H1 (cell line): Measurements from ENCODE around the gene WDR3. TPM values are rescaled to one million over a fixed set of nuclear protein-coding genes. Genes with fewer than 3 reads are reported as not detected.

Experiments
- CTCF ChIA-PET: fragments of 300-600 bp; sonication (Branson Sonifier 250); formaldehyde crosslinking; loops from one replicate; lab custom pipeline; 2021; ENCODE audit not compliant: partially characterized antibody; lab: Charles Lee
- POLR2A ChIA-PET: fragments of 300-600 bp; sonication (Branson Sonifier 250); formaldehyde crosslinking; loops from one replicate; lab custom pipeline; 2021; ENCODE audit warnings: inconsistent platforms; ENCODE audit not compliant: partially characterized antibody; lab: Charles Lee
- DNase-seq, 2 experiments: peaks; one replicate each; pipeline versions ENCODE4 v3.0.0 to v3.0.0-alpha.2; 2010 to 2022; ENCODE audit warnings: low spot score in 2 of 2, low read depth in 1 of 2, mixed read lengths in 1 of 2
- FAIRE-seq: peaks from 2 replicates; lab custom pipeline; 2011; peaks lifted over from hg19 to GRCh38; lab: Jason Lieb, UNC
- H2AFZ ChIP-seq: 2 replicates; pipeline ENCODE4 v1.8.1; 2012; ENCODE audit warnings: low read length, inconsistent platforms
- H2AK5ac ChIP-seq: 2 replicates; pipeline ENCODE4 v1.6.1; 2013; ENCODE audit warnings: low read depth, low read length
- H2BK120ac ChIP-seq: replicated peaks from 2 replicates; pipeline ENCODE3; 2013; ENCODE audit warnings: low read depth, low read length, inconsistent platforms
- H2BK12ac ChIP-seq: 2 replicates; pipeline ENCODE4 v1.6.1; 2013; ENCODE audit warnings: low read depth, low read length
- H2BK15ac ChIP-seq: 2 replicates; pipeline ENCODE4 v1.6.1; 2013; ENCODE audit warnings: low read length
- H2BK20ac ChIP-seq: 2 replicates; pipeline ENCODE4 v1.6.1; 2013; ENCODE audit warnings: low read length
- H2BK5ac ChIP-seq: 2 replicates; pipeline ENCODE4 v1.6.1; 2013; ENCODE audit warnings: low read depth, low read length
- H3K14ac ChIP-seq: 2 replicates; pipeline ENCODE4 v1.6.1; 2013; ENCODE audit warnings: inconsistent platforms; ENCODE audit not compliant: insufficient read length
- H3K18ac ChIP-seq: 2 replicates; pipeline ENCODE4 v1.6.1; 2013; ENCODE audit warnings: low read length; ENCODE audit errors: extremely low read depth
- H3K23ac ChIP-seq: 2 replicates; pipeline ENCODE4 v1.6.1; 2013; ENCODE audit warnings: inconsistent platforms; ENCODE audit not compliant: insufficient read length
- H3K23me2 ChIP-seq: 2 replicates; pipeline ENCODE4 v1.6.1; 2013; ENCODE audit warnings: low read depth, low read length
- H3K27ac ChIP-seq: 2 replicates; pipeline ENCODE4 v1.6.1; 2011; ENCODE audit warnings: low read depth, low read length, inconsistent platforms
- H3K27me3 ChIP-seq, 4 experiments: replicated peaks in 1 of 4; 1 replicate in 1 of 4; 2 replicates in 3 of 4; pipeline versions ENCODE4 v1.6.1 to v1.8.1; 2011 to 2013; ENCODE audit warnings: low read length in 3 of 4, mild to moderate bottlenecking in 3 of 4, inconsistent platforms in 2 of 4, mixed read lengths in 2 of 4, moderate library complexity in 1 of 4; ENCODE audit not compliant: control insufficient read depth in 3 of 4, insufficient read depth in 3 of 4; ENCODE audit errors: extremely low read depth in 1 of 4
- H3K36me3 ChIP-seq, 4 experiments: 2 replicates each; pipeline versions ENCODE4 v1.6.1 to v1.8.1; 2011 to 2013; ENCODE audit warnings: mild to moderate bottlenecking in 4 of 4, low read length in 3 of 4, moderate library complexity in 2 of 4, control low read depth in 1 of 4, inconsistent platforms in 1 of 4; ENCODE audit not compliant: insufficient read depth in 4 of 4, control insufficient read depth in 2 of 4
- H3K4ac ChIP-seq: replicated peaks from 2 replicates; pipeline ENCODE3; 2013; ENCODE audit warnings: low read length, low read depth, mixed read lengths, inconsistent platforms; ENCODE audit not compliant: insufficient read length
- H3K4me1 ChIP-seq, 4 experiments: replicated peaks in 1 of 4; 1 replicate in 1 of 4; 2 replicates in 3 of 4; pipeline versions ENCODE4 v1.6.1 to v1.8.1; 2011 to 2013; ENCODE audit warnings: low read length in 3 of 4, inconsistent platforms in 2 of 4, mixed read lengths in 1 of 4; ENCODE audit not compliant: insufficient read depth in 4 of 4, control insufficient read depth in 3 of 4
- H3K4me2 ChIP-seq, 2 experiments: 2 replicates each; pipeline versions ENCODE4 v1.6.1 to v1.8.1; 2011 to 2013; ENCODE audit warnings: low read depth in 2 of 2, low read length in 2 of 2, control low read depth in 1 of 2, inconsistent platforms in 1 of 2, mild to moderate bottlenecking in 1 of 2; ENCODE audit not compliant: insufficient read depth in 1 of 2
- H3K4me3 ChIP-seq, 4 experiments: fragments of 200-600, 300-600 bp in 1 of 4; sonication (generic), shearing (Covaris generic), sonication (Bioruptor Twin) in 1 of 4; 2 replicates each; pipeline versions ENCODE4 v1.5.1 to v1.8.1; 2011 to 2016; ENCODE audit warnings: low read length in 4 of 4, low read depth in 3 of 4, control low read depth in 2 of 4, inconsistent platforms in 2 of 4, mild to moderate bottlenecking in 2 of 4, mixed read lengths in 1 of 4, moderate library complexity in 1 of 4; ENCODE audit not compliant: insufficient read depth in 2 of 4; ENCODE audit errors: extremely low read depth in 1 of 4
- H3K56ac ChIP-seq: replicated peaks from 2 replicates; pipeline ENCODE3; 2013; ENCODE audit warnings: low read depth, mild to moderate bottlenecking, mixed read lengths, low read length, inconsistent platforms; ENCODE audit not compliant: insufficient read length
- H3K79me1 ChIP-seq: 2 replicates; pipeline ENCODE4 v1.6.1; 2013; ENCODE audit warnings: low read depth, low read length, control low read depth
- H3K79me2 ChIP-seq, 2 experiments: 2 replicates each; pipeline versions ENCODE4 v1.6.1 to v1.8.1; 2012 to 2013; ENCODE audit warnings: low read length in 2 of 2, mild to moderate bottlenecking in 2 of 2, inconsistent platforms in 1 of 2; ENCODE audit not compliant: insufficient read depth in 2 of 2, control insufficient read depth in 1 of 2
- H3K9ac ChIP-seq, 4 experiments: replicated peaks in 1 of 4; 1 replicate in 1 of 4; 2 replicates in 3 of 4; pipeline versions ENCODE4 v1.6.1 to v1.8.1; 2011 to 2013; ENCODE audit warnings: low read depth in 3 of 4, low read length in 3 of 4, control low read depth in 2 of 4, mild to moderate bottlenecking in 2 of 4, moderate library complexity in 2 of 4, inconsistent platforms in 1 of 4; ENCODE audit errors: extremely low read depth in 1 of 4
- H3K9me3 ChIP-seq, 2 experiments: 2 replicates each; pipeline versions ENCODE4 v1.6.1 to v1.8.1; 2012 to 2013; ENCODE audit warnings: mild to moderate bottlenecking in 2 of 2, moderate library complexity in 2 of 2, control low read depth in 1 of 2, inconsistent platforms in 1 of 2, low read depth in 1 of 2, low read length in 1 of 2, mixed read lengths in 1 of 2; ENCODE audit not compliant: insufficient read depth in 2 of 2
- H4K20me1 ChIP-seq, 2 experiments: replicated peaks in 1 of 2; 2 replicates each; pipeline versions ENCODE3 to v1.8.1; 2011 to 2013; ENCODE audit warnings: inconsistent platforms in 2 of 2, low read length in 2 of 2, mild to moderate bottlenecking in 1 of 2; ENCODE audit not compliant: insufficient read depth in 2 of 2, control insufficient read depth in 1 of 2
- H4K5ac ChIP-seq: 2 replicates; pipeline ENCODE4 v1.6.1; 2013; ENCODE audit warnings: low read length, low read depth, mixed read lengths, inconsistent platforms; ENCODE audit not compliant: insufficient read length
- H4K8ac ChIP-seq: 2 replicates; pipeline ENCODE4 v1.8.0; 2013; ENCODE audit warnings: mild to moderate bottlenecking, moderate library complexity, low read length, inconsistent platforms; ENCODE audit not compliant: insufficient read depth; ENCODE audit errors: extremely low read depth
- H4K91ac ChIP-seq: replicated peaks from 2 replicates; pipeline ENCODE3; 2013; ENCODE audit warnings: low read length, mixed read lengths, inconsistent platforms; ENCODE audit not compliant: insufficient read length
- ATF3 ChIP-seq: IDR thresholded peaks from 2 replicates; pipeline ENCODE4 v1.6.1; 2011; ENCODE audit warnings: low read depth, mild to moderate bottlenecking, low read length; ENCODE audit not compliant: insufficient read depth
- CTCF ChIP-seq, 3 experiments: IDR thresholded peaks; 1 replicate in 2 of 3; 2 replicates in 1 of 3; pipeline versions ENCODE4 v1.5.1 to v1.6.1; 2011; ENCODE audit warnings: low read length in 3 of 3, mild to moderate bottlenecking in 3 of 3, inconsistent platforms in 2 of 3, low read depth in 1 of 3, moderate library complexity in 1 of 3; ENCODE audit not compliant: insufficient read depth in 1 of 3; ENCODE audit errors: control extremely low read depth in 1 of 3
- FOSL1 ChIP-seq: IDR thresholded peaks from 2 replicates; pipeline ENCODE4 v1.6.1; 2011; ENCODE audit warnings: mild to moderate bottlenecking, low read depth, low read length, moderate library complexity; ENCODE audit not compliant: insufficient read depth
- GABPA ChIP-seq: IDR thresholded peaks from 2 replicates; pipeline ENCODE4 v1.6.1; 2011; ENCODE audit warnings: mild to moderate bottlenecking, low read length, moderate library complexity, borderline replicate concordance; ENCODE audit not compliant: insufficient read depth
- KDM4A ChIP-seq: IDR thresholded peaks from one replicate; pipeline ENCODE4 v1.7.1; 2012; ENCODE audit warnings: low read depth, mild to moderate bottlenecking, moderate library complexity, low read length, inconsistent platforms; ENCODE audit not compliant: severe bottlenecking
- RAD21 ChIP-seq, 2 experiments: IDR thresholded peaks in 1 of 2; conservative IDR thresholded peaks in 1 of 2; 2 replicates each; pipeline ENCODE4 v1.6.1; 2011; ENCODE audit warnings: low read depth in 2 of 2, low read length in 2 of 2, improper control_type of control experiment in 1 of 2, inconsistent platforms in 1 of 2, mild to moderate bottlenecking in 1 of 2, moderate library complexity in 1 of 2
- SAP30 ChIP-seq: fragments of 300-600 bp; sonication (generic); IDR thresholded peaks from 2 replicates; pipeline ENCODE4 v1.7.1; 2012; ENCODE audit warnings: low read length, moderate library complexity, mild to moderate bottlenecking, inconsistent platforms; ENCODE audit not compliant: insufficient read depth, insufficient replicate concordance
- TAF1 ChIP-seq: IDR thresholded peaks from 2 replicates; pipeline ENCODE4 v1.6.1; 2011; ENCODE audit warnings: mild to moderate bottlenecking, low read depth, low read length
- TAF7 ChIP-seq: optimal IDR thresholded peaks from 2 replicates; pipeline ENCODE3; 2011; ENCODE audit warnings: low read depth, mild to moderate bottlenecking, inconsistent platforms, low read length, moderate library complexity, borderline replicate concordance
- WGBS, 2 experiments: shearing (Covaris generic) in 1 of 2; methylation state at CpG; one replicate each; pipeline versions ENCODE4 v1.1.6 to v1.1.7; 2013 to 2015; ENCODE audit warnings: low lambda C conversion rate in 2 of 2, mixed read lengths in 2 of 2, inconsistent platforms in 1 of 2, low coverage in 1 of 2, missing lambda C conversion rate in 1 of 2; ENCODE audit not compliant: insufficient replicate concordance in 2 of 2, insufficient coverage in 1 of 2, insufficient read length in 1 of 2; ENCODE audit errors: extremely low coverage in 1 of 2, missing lambda C conversion rate in 1 of 2; 5-methylcytosine and 5-hydroxymethylcytosine counted together
- polyA plus RNA-seq, 7 experiments: library from polyadenylated mRNA; depleted of rRNA in 3 of 7; stranded (reverse) in 5 of 7; unstranded in 2 of 7; fragments of >200 nt in 5 of 7; fragments of 200-250 nt in 2 of 7; gene quantifications; 1 replicate in 5 of 7; 2 replicates in 1 of 7; 4 replicates in 1 of 7; pipeline versions ENCODE4 v1.2.1 to v1.2.3, GENCODE V29; 2011 to 2013; ENCODE audit warnings: missing spikeins in 2 of 7, mixed read lengths in 2 of 7
- total RNA-seq: library from RNA; stranded (reverse); fragmentation: NEBNext Ultra II Directional; extraction: Animal tissue kit (Norgen Biotek cat#: 25700); gene quantifications from 2 replicates; pipeline ENCODE4 v1.2.1, GENCODE V29; 2021

Gene WDR3
- total and polyA plus RNA-seq, 2 of the 8 experiments (the other 6 are each of a cell fraction or from before 2014, with no cell fraction given), result 18.2 to 67.9 TPM

GRCh38 chr1:117967477-117967876 is 37.9 kb downstream of the WDR3 start:
- Histone ChIP-seq H3K27me3 (no peaks in the 10 kb centered on the region), H4K91ac (no peak overlapping the region), H3K79me1 (no peaks in the 10 kb centered on the region), H3K9me3 (no peaks in the 10 kb centered on the region), H3K9ac (no peak overlapping the region), H3K14ac (no peak overlapping the region), H3K4me1 (peaks cover 0 to 5% (median 1%) of the 10 kb centered on the region in 4 experiments; a peak in 4 of 7 replicates), H4K8ac (no peak overlapping the region), H3K4me2 (0 out of 4 replicates have a peak overlapping the region, but pooled peaks of 1 of the 2 experiments have one; percentile 26), H4K20me1 (no peaks in the 10 kb centered on the region), H3K23me2 (no peaks in the 10 kb centered on the region), H3K4ac (no peak overlapping the region), H2BK20ac (no peak overlapping the region), H2BK15ac (no peak overlapping the region), H3K18ac (no peak overlapping the region), H2AK5ac (no peak overlapping the region), H2BK5ac (no peak overlapping the region), H3K36me3 (peaks cover 0 to 3% (median 2%) of the 10 kb centered on the region in 4 experiments; a peak in 4 of 8 replicates), H3K23ac (no peak overlapping the region), H3K4me3 (no peak overlapping the region), H2BK12ac (no peak overlapping the region), H4K5ac (no peak overlapping the region), H3K79me2 (no peaks in the 10 kb centered on the region), H2BK120ac (no peak overlapping the region), H3K27ac (no peak overlapping the region), H2AFZ (no peak overlapping the region), H3K56ac (no peak overlapping the region)
- 54% methylated on average over 4 of the region's 4 CpGs; no CpG with 5 or more reads in 1 of the 2 experiments for WGBS, 2 experiments
- POLR2A ChIA-PET, result interaction anchor here (1.8 kb wide), 1 partner anchor 11 kb away, joined by 4 read pairs; no protein-coding TSS in a partner anchor
- CTCF ChIA-PET, result interaction anchor here (0.6 to 1.0 kb wide), 2 partner anchors 9 to 47 kb away, joined by 3 to 4 read pairs; no protein-coding TSS in a partner anchor
- FAIRE-seq, result peak; percentile 45
- DNase-seq, result no peak
- TF ChIP-seq CTCF (IDR thresholded peaks at IDR 0.05; ENCODE audit: control extremely low read depth in 1 of 3, insufficient read depth in 1 of 3, low read depth in 1 of 3, low read length in 3 of 3) (peak in 1 of 3 experiments; percentile 4; a peak in 1 of 4 replicates), ATF3 (no peak), TAF1 (peak; percentile 72), FOSL1 (no peak), GABPA (no peak), TAF7 (no peak), SAP30 (no peak), RAD21 (IDR thresholded peaks at IDR 0.05 in 1 of 2, conservative IDR thresholded peaks at IDR 0.05 in 1 of 2; ENCODE audit: low read depth in 2 of 2, low read length in 2 of 2) (peak in 1 of 2 experiments; percentile 31; a peak in 1 of 4 replicates), KDM4A (no peak)
